Kidney (tissue), 14 donors: Measurements from ENCODE around the gene PLEKHG3. TPM values are rescaled to one million over a fixed set of nuclear protein-coding genes. Genes with fewer than 3 reads are reported as not detected.
A peak's percentile ranks its signal among the peaks of the same experiment; 100 is the strongest.

Experiments
- DNase-seq, 5 donors: peaks; one replicate each; pipeline ENCODE4 v3.0.0-alpha.2; 2013 to 2020
- FAIRE-seq: peaks from 2 replicates; lab custom pipeline; 2012; peaks lifted over from hg19 to GRCh38; lab: Jason Lieb, UNC
- H3K27ac ChIP-seq, 2 donors: one replicate each; pipeline ENCODE4 v1.7.0; 2013; ENCODE audit warnings: low read depth in 2 of 2, low read length in 2 of 2, inconsistent platforms in 1 of 2
- H3K27me3 ChIP-seq: one replicate; pipeline ENCODE4 v1.7.1; 2013; ENCODE audit warnings: low read length, inconsistent platforms; ENCODE audit not compliant: control insufficient read depth, insufficient read depth
- H3K36me3 ChIP-seq, 3 donors: one replicate each; pipeline versions ENCODE4 v1.7.0 to v1.7.1; 2013; ENCODE audit warnings: low read length in 3 of 3, control low read depth in 1 of 3, inconsistent platforms in 1 of 3; ENCODE audit not compliant: insufficient read depth in 3 of 3, control insufficient read depth in 2 of 3
- H3K4me1 ChIP-seq, 3 donors: one replicate each; pipeline versions ENCODE4 v1.7.0 to v1.7.1; 2013; ENCODE audit warnings: low read length in 3 of 3, inconsistent platforms in 1 of 3, low read depth in 1 of 3; ENCODE audit not compliant: control insufficient read depth in 2 of 3, insufficient read depth in 2 of 3
- H3K4me3 ChIP-seq, 3 donors: one replicate each; pipeline versions ENCODE4 v1.7.0 to v1.8.1; 2013; ENCODE audit warnings: low read length in 3 of 3, control low read depth in 1 of 3, inconsistent platforms in 1 of 3
- H3K9ac ChIP-seq, 3 donors: one replicate each; pipeline versions ENCODE4 v1.7.0 to v1.7.1; 2013; ENCODE audit warnings: low read length in 3 of 3, control low read depth in 1 of 3, inconsistent platforms in 1 of 3
- H3K9me3 ChIP-seq, 3 donors: one replicate each; pipeline versions ENCODE4 v1.7.0 to v1.7.1; 2013; ENCODE audit warnings: low read length in 3 of 3, control low read depth in 1 of 3, inconsistent platforms in 1 of 3; ENCODE audit not compliant: control insufficient read depth in 2 of 3, insufficient read depth in 1 of 3
- CTCF ChIP-seq: IDR thresholded peaks from 3 replicates; pipeline ENCODE4 v1.5.1; 2012; ENCODE audit warnings: mild to moderate bottlenecking, moderate library complexity, borderline replicate concordance; ENCODE audit not compliant: insufficient read depth; ENCODE audit errors: extremely low read depth
- intact Hi-C: fragments of 100-400 bp; cut with DNase I; formaldehyde crosslinking; loops from one replicate; pipeline ENCODE4 v1.11.1; 2022
- polyA plus RNA-seq: library from polyadenylated mRNA; stranded (reverse); fragments of 350-450 nt; fragmentation: Illumina TruSeq; extraction: RNeasy Lipid Tissue Mini Kit (QIAGEN cat#74804); gene quantifications from one replicate; pipeline ENCODE4 v1.2.3, GENCODE V29; 2014; ENCODE audit warnings: low read depth, low replicate concordance; ENCODE audit not compliant: insufficient read depth
- total RNA-seq: library from RNA; stranded (reverse); fragmentation: NEBNext Ultra II Directional; extraction: Animal tissue kit (Norgen Biotek cat#: 25700); gene quantifications from one replicate; pipeline ENCODE4 v1.2.1, GENCODE V29; 2021
- donor health status: control.
- donor health status: control.
- donor health status: control.
- donor health status: control.
- donor health status: control.
- donor health status: DM: yes; HTN: yes; CAD: no.
- donor health status: Normal renal cell carcinoma (clear cell type).

Gene PLEKHG3
- total and polyA plus RNA-seq, 2 donors from 2014 or later: 51.9 to 127 TPM

GRCh38 chr14:64745511-64746091, 41.4 kb downstream of the PLEKHG3 start:
- Histone ChIP-seq H3K4me1 (peaks cover 0 to 26% (median 25%) of the 10 kb centered on the region in 3 donors), H3K36me3 (peaks cover 8 to 50% (median 27%) of the 10 kb centered on the region in 3 donors), H3K4me3 (no peak overlapping the region), H3K9me3 (no peaks in the 10 kb centered on the region), H3K27ac (peak overlapping the region; percentile 32 to 66), H3K27me3 (no peaks in the 10 kb centered on the region), H3K9ac (no peak overlapping the region)
- FAIRE-seq (no peak), DNase-seq (peak in 4 of 5 donors; percentile 40 to 78 (median 60))
- peak; percentile 12 for TF ChIP-seq CTCF
- intact Hi-C loops: no loop called here

GRCh38 chr14:64746298-64747250, 42.4 kb downstream of the PLEKHG3 start:
- Histone ChIP-seq H3K27me3 (no peaks in the 10 kb centered on the region), H3K9ac (peak overlapping the region in 1 of 3 donors; percentile 10), H3K27ac (peak overlapping the region; percentile 32 to 66), H3K36me3 (peaks cover 8 to 41% (median 22%) of the 10 kb centered on the region in 3 donors), H3K9me3 (no peaks in the 10 kb centered on the region), H3K4me3 (no peak overlapping the region), H3K4me1 (peaks cover 0 to 26% (median 25%) of the 10 kb centered on the region in 3 donors)
- TF ChIP-seq CTCF: no peak
- intact Hi-C loops: no loop called here
- FAIRE-seq (no peak), DNase-seq (peak in 4 of 5 donors; percentile 81 to 88 (median 86))

- no peak overlapping the region for H3K4me3 ChIP-seq
- peaks cover 8 to 34% (median 15%) of the 10 kb centered on the region in 3 donors for H3K36me3 ChIP-seq
- H3K9ac ChIP-seq: no peak overlapping the region
- H3K4me1 ChIP-seq: peaks cover 0 to 26% (median 25%) of the 10 kb centered on the region in 3 donors
- no peaks in the 10 kb centered on the region for H3K27me3 ChIP-seq
- TF ChIP-seq CTCF: no peak
- H3K27ac ChIP-seq: no peak overlapping the region
- DNase-seq: no peak
- FAIRE-seq: no peak
- intact Hi-C loops: no loop called here
- H3K9me3 ChIP-seq: no peaks in the 10 kb centered on the region
Measured at GRCh38 chr14:64747327-64747726, 43.1 kb downstream of the PLEKHG3 start.
